Amniotic epithelial cell (primary cell): ENCODE measurements around the gene SCN4A.

Source experiments
- DNase-seq: peaks from one replicate; pipeline ENCODE4 v3.0.0-alpha.2; 2010; ENCODE audit warnings: low read depth

The SCN4A gene

GRCh38 chr17:63955232-63955631, 17.5 kb downstream of the SCN4A start:
- DNase-seq, result no peak

- no peak for DNase-seq
Observed at GRCh38 chr17:63954402-63955063, 18.2 kb downstream of the SCN4A start.

- no peak for DNase-seq
Observed at GRCh38 chr17:63950940-63951907, 21.5 kb downstream of the SCN4A start.

- DNase-seq, result no peak
Observed at GRCh38 chr17:63949576-63950250, 23.0 kb downstream of the SCN4A start.

GRCh38 chr17:63948521-63948920, 24.2 kb downstream of the SCN4A start:
- no peak for DNase-seq

- DNase-seq, result no peak
Observed at GRCh38 chr17:63947711-63948330, 24.9 kb downstream of the SCN4A start.

GRCh38 chr17:63946440-63947363, 26.0 kb downstream of the SCN4A start:
- DNase-seq, result peak; percentile 7

GRCh38 chr17:63945784-63946439, 26.8 kb downstream of the SCN4A start:
- DNase-seq, result no peak

GRCh38 chr17:63944736-63945499, 27.8 kb downstream of the SCN4A start:
- DNase-seq, result no peak

- no peak for DNase-seq
Observed at GRCh38 chr17:63943745-63944144, 29.0 kb downstream of the SCN4A start.

GRCh38 chr17:63942309-63942985, 30.3 kb downstream of the SCN4A start:
- no peak for DNase-seq

GRCh38 chr17:63941751-63942150, 31.0 kb downstream of the SCN4A start:
- no peak for DNase-seq

- DNase-seq, result no peak
Observed at GRCh38 chr17:63941162-63941561, 31.6 kb downstream of the SCN4A start.

- DNase-seq, result no peak
Observed at GRCh38 chr17:63940584-63940983, 32.1 kb downstream of the SCN4A start.

GRCh38 chr17:63939884-63940283, 32.8 kb downstream of the SCN4A start:
- DNase-seq, result no peak

- no peak for DNase-seq
Observed at GRCh38 chr17:63939401-63939800, 33.3 kb downstream of the SCN4A start.

GRCh38 chr17:63937920-63938319, 34.8 kb downstream of the SCN4A start:
- DNase-seq, result no peak

- no peak for DNase-seq
Observed at GRCh38 chr17:63937319-63937718, 35.4 kb downstream of the SCN4A start.
